NCI-H748 (cell line): ENCODE data around the gene ITGB5.
"Not testable (repeated sequence)": the region's sequence is repeated elsewhere in the genome, so short reads cannot be mapped to it uniquely, and the experiment has no call there.

Experiments used
- DNase-seq: peaks from one replicate; lab custom pipeline; 2025; ENCODE audit not compliant: unreplicated experiment; lab: John Stamatoyannopoulos, UW

Gene ITGB5

GRCh38 chr3:124837730-124838186 lies 49.4 kb downstream of the ITGB5 start:
- DNase-seq, result no peak

DNA sequence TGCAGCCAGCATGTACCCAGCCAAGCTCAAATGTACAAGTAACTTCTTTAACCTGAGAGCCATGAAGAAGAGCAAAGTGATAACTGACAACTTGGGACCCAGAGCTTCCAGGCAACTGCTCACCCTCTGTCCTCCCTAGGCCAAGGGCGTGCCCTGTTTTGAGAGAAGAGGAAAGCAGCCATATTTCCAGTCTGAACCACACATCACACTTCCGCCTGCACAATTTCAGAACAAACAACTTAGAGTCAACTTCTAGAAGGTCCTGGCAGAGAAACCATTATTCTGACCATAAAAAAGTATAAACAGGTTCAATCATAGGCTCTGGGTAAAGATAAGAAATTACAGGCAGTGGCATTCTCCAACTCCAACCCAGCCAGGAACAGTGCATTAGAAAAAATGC lies 50.1 kb downstream of the ITGB5 start:
- no peak for DNase-seq

DNA sequence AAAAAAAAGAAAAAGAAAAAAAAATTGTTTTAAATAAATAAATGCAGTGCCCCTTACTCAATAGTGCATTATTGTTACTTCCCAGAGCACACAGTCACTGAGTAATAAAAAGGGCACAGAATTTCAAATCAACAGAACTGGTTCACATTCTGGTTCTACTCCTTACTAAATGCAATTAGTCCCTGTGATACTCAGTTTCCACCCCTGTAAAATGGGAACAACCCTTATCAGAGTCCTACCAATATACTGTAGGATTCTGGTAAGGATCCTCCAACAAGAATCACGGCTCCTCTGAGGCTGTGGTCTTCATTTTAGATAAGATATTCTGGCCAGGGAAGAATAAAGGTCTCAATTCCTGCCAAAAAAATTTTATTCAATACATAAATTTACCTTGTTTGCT lies 50.7 kb downstream of the ITGB5 start:
- no peak for DNase-seq

- DNase-seq, result peak; percentile 93
These were observed 52.1 kb downstream of the ITGB5 start for GRCh38 chr3:124834723-124835718.

GRCh38 chr3:124833710-124834332 lies 53.3 kb downstream of the ITGB5 start:
- no peak for DNase-seq

DNA sequence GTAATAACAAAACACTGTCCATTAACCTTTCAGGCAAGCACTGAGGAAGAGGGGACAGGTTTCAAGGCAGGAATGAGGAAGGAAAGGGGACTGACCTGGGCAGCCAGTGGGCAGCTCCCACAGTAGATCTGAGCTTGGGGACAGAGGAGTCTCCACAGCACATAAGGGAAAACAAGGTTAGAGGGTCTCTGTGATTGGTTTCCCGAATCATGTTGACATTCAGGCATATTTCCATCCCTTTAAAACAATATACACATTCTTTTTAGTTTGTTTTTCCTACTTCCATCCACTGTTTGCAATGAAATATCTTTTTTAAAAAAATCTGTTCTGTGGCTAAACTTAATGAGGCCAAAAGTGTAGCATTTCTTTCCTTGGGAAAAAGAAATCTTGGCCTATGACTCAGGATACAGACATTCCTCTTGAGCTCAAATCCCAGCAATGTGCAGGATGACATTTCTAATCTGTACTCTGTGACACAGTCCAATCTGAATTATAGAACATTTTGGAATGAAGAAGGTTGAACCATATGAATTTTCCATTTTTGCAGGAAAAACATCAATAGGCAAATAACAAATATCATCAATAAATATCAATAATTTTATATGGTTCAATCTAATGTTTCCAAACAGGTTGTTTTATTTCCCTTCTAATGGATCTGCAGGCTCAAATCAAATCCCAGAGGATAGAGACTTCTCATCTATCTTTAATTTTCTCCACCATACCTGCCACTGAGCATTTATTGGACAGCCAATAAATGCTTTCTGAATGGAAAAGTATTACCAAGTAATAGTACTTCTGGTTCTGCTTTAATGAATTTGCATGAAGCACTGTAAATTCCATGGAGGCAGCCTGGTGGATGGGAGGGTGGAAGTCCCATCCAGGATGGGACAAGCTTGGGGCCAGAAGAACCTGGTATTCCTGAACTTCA lies 54.1 kb downstream of the ITGB5 start:
- no peak for DNase-seq

DNA sequence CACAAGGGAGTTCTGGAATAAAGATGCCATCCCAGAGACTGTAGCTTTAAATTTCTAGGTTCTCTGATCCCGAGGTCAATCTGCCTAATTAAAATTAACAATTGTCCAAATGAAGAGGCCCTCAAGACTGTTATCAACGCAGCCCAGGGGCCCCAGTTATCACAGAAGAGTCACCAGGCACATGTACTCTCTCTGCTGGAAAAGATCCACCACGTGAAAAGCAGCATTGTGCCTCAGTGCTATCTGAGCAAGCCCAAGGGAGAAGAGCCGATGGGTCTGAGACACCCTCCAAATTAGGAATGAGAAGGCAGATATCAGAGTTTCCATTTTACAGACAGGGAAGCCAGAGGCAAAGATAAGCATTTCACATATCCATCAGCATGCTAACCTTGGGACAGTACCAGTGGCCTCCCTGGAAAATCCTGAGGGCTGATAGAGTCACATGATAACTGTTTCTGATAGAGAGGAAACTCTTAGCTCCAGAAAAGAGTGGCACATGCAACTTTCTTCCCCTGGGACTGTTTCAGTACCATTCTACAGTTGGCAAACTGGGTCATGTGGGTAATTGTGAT lies 55.5 kb downstream of the ITGB5 start:
- no peak for DNase-seq

GRCh38 chr3:124829819-124830554 lies 57.2 kb downstream of the ITGB5 start:
- no peak for DNase-seq

- DNase-seq, result no peak
These were observed 57.9 kb downstream of the ITGB5 start for GRCh38 chr3:124829178-124829818.

- DNase-seq, result not testable (repeated sequence)
These were observed 59.5 kb downstream of the ITGB5 start for GRCh38 chr3:124827476-124828206.

DNA sequence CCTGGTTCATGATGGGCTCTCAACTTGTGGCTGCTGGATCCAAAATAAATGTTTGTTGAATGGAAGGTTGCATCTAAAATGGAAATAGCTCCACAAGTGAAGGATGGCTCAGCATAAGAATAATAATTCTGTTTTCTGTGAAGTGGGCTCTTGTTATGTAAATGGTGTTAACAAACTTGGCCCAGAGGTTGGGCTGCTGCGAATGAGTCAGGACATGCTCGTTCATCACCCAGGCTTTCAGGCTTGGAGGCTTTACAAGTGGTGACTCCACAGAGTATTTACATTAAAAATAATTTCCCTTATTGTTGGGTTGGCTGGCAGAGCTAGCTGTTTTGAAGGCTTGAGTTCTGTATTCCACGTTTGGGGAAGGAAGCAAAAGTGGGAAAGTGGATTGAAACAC lies 60.5 kb downstream of the ITGB5 start:
- DNase-seq, result no peak

GRCh38 chr3:124824286-124824915 lies 62.8 kb downstream of the ITGB5 start:
- DNase-seq, result no peak

- no peak for DNase-seq
These were observed 63.5 kb downstream of the ITGB5 start for GRCh38 chr3:124823648-124824047.

- no peak for DNase-seq
These were observed 64.0 kb downstream of the ITGB5 start for GRCh38 chr3:124823206-124823605.

DNA sequence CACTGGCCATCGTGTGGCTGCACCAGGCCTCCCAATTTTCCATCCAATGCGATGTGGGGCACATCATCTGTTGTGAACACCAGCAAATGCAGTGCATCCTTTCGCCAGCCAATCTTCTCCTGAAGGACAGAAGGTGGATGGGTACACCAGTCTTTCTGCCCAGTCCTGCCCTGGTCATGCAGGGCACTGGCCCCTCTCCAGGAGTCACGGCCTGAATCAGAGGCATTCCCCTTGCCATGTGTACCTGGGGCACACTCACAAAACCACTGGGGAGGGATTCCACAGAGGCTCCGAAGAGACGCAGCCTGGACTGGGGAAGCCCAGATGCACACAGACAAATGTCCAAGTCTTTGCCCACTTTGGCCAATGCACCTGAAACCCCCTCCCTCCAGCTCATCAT lies 65.8 kb downstream of the ITGB5 start:
- DNase-seq, result no peak

- DNase-seq, result no peak
These were observed 68.6 kb downstream of the ITGB5 start for GRCh38 chr3:124818398-124819091.

DNA sequence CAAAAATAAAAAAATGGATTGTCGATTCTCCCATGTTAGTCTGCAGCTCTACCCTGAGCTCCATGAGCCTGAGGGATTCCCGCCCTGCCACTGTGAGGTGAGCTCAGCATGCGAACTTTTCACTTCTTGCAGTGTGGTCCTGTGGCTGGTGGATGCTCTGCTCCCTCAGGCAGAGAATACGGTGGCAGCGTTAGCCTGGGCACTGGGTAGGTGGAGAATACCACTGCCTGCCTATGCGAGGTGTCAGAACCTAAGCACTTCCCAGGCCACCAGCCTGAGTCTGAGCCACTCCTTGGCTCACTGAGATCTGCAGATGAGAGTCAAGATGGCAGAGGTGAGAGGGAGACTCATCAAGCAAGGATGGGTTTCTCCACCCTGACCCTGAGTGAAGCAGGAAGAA lies 70.1 kb downstream of the ITGB5 start:
- no peak for DNase-seq

DNA sequence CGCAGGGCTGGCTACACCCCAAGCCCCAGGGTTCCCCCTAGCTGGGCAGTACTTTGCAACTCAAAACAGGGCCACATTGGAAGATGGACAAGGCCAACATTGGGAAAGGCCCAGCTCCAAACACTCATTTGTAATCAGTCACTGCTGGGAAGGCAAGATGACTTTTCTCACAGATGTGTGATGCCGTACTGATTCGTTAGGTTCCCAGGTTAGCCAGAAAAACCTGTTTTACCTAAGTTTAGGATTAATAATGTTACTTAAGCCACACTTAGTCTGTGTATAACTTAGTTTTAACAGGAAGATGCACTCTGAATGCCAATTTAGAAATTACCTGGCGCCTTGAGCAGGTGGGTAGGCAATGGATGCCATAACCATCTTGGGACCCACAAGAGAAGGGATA lies 71.0 kb downstream of the ITGB5 start:
- no peak for DNase-seq
